H7 (cell line): ENCODE data around the gene CAVIN2. TPM values are rescaled to one million over a fixed set of nuclear protein-coding genes. Genes with fewer than 3 reads are reported as not detected.
A peak's percentile ranks its signal among the peaks of the same experiment; 100 is the strongest.

Source experiments
- DNase-seq: peaks from one replicate; pipeline ENCODE4 v3.0.0; 2012
- H3K27me3 ChIP-seq: 2 replicates; pipeline ENCODE4 v1.6.0; 2011; ENCODE audit warnings: mild to moderate bottlenecking, low read length; ENCODE audit not compliant: control insufficient read depth, insufficient read depth
- H3K36me3 ChIP-seq: replicated peaks from 2 replicates; pipeline ENCODE4 v1.5.1; 2011; ENCODE audit warnings: low read length; ENCODE audit not compliant: control insufficient read depth, insufficient read depth
- H3K4me3 ChIP-seq: 2 replicates; pipeline ENCODE4 v1.5.1; 2011; ENCODE audit warnings: low read depth, mild to moderate bottlenecking, control low read depth, low read length, moderate library complexity; ENCODE audit not compliant: insufficient read depth
- total RNA-seq: library from RNA; depleted of rRNA; stranded (reverse); fragments of >200 nt; shearing (Covaris generic); gene quantifications from 2 replicates; pipeline ENCODE4 v1.2.3, GENCODE V29; 2014

Gene CAVIN2
- total RNA-seq, 1 experiment from 2014 or later, result 0.03 TPM

DNA sequence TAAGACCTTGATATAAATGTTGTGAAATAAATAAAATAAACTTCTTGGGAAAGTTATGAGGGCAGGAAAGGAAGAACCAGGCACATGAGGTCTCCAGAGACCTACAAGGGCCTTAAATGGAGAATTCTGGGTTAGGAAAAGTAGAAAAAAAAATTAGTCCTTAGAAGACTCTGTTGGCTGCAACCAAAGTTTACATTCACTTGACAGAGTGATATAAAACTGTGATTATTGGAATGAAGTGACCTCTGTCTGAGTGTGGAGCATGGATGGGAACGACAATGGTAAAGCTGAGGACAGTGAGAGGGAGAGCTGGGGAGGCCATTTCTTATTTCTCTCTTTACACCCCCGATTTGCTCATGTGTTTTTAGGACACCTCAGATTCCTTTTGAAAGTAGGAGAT, 29.0 kb upstream of the CAVIN2 start:
- no peak for DNase-seq
- Histone ChIP-seq H3K36me3 (no peaks in the 10 kb centered on the region), H3K4me3 (no peak overlapping the region), H3K27me3 (no peaks in the 10 kb centered on the region)

DNA sequence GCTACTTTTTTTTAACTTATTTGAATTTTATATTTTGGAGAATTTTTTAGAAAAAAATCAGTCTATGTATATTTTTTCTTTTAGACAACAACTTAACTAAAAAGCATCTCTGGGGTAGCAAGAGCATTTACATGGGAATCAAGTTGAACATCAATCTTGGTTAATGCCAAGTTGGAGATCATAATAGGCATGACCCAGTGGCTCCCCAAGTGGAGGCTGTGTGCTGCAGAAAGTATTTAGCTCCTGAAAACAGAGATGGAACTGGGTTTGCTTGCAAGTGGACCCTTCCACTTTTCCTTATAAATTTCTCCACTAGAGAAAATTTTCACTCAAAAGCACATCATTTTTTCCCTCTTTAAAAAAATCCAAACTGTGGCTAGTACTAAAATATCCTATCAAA, 23.9 kb upstream of the CAVIN2 start:
- H3K4me3 ChIP-seq, result no peak overlapping the region
- H3K27me3 ChIP-seq, result no peaks in the 10 kb centered on the region
- no peak for DNase-seq
- no peaks in the 10 kb centered on the region for H3K36me3 ChIP-seq

DNA sequence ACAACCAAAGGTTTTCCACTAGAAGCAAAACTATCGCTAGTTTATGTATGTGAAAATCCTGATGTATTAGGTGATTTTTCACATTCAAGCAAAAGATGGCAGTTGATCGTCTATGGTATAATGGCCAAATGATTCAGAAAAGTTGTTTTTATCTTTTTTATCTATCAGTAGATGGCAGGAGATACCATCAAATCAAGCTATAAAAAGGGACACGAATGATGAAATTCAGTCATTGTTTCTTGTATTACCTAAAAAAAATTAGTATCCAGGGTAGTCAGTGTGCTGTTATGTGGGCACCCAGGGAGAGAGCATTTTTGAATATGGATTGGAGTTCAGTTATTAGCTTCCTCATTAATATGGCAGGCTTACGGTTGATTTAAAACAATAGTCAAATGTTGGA, 22.9 kb upstream of the CAVIN2 start:
- Histone ChIP-seq H3K36me3 (no peaks in the 10 kb centered on the region), H3K4me3 (no peak overlapping the region), H3K27me3 (no peaks in the 10 kb centered on the region)
- no peak for DNase-seq

DNA sequence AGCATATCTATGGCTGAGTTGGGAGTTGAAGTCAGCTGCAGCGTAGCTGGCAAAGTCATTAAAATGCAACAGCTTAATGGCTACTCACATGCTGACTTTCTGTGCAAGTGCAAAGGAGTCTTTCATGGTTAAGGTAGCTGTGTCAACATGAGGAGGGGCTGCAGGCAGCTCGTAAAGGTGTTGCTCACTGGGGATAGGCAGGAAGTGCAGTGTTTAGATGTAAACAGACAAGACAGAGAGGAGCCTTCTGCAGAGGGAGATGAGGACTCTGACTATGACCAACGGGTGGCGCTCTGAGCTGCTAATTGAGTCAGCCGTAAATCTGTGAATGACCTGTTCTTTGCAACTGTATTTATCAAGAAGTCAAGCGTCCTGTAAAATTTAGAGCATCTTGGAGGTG, 22.3 kb upstream of the CAVIN2 start:
- no peaks in the 10 kb centered on the region for H3K27me3 ChIP-seq
- no peaks in the 10 kb centered on the region for H3K36me3 ChIP-seq
- no peak overlapping the region for H3K4me3 ChIP-seq
- DNase-seq, result peak; percentile 46

GRCh38 chr2:191867507-191867847, 20.6 kb upstream of the CAVIN2 start:
- no peak for DNase-seq
- Histone ChIP-seq H3K4me3 (no peak overlapping the region), H3K36me3 (no peaks in the 10 kb centered on the region), H3K27me3 (no peaks in the 10 kb centered on the region)

GRCh38 chr2:191866675-191867506, 20.0 kb upstream of the CAVIN2 start:
- no peak for DNase-seq
- Histone ChIP-seq H3K36me3 (no peaks in the 10 kb centered on the region), H3K27me3 (no peaks in the 10 kb centered on the region), H3K4me3 (no peak overlapping the region)

GRCh38 chr2:191866195-191866594, 19.3 kb upstream of the CAVIN2 start:
- H3K36me3 ChIP-seq, result no peaks in the 10 kb centered on the region
- H3K27me3 ChIP-seq, result no peaks in the 10 kb centered on the region
- DNase-seq, result no peak
- H3K4me3 ChIP-seq, result no peak overlapping the region

- Histone ChIP-seq H3K27me3 (no peaks in the 10 kb centered on the region), H3K4me3 (no peak overlapping the region), H3K36me3 (no peaks in the 10 kb centered on the region)
- DNase-seq, result no peak
Observed at GRCh38 chr2:191864628-191865374, 17.9 kb upstream of the CAVIN2 start.

DNA sequence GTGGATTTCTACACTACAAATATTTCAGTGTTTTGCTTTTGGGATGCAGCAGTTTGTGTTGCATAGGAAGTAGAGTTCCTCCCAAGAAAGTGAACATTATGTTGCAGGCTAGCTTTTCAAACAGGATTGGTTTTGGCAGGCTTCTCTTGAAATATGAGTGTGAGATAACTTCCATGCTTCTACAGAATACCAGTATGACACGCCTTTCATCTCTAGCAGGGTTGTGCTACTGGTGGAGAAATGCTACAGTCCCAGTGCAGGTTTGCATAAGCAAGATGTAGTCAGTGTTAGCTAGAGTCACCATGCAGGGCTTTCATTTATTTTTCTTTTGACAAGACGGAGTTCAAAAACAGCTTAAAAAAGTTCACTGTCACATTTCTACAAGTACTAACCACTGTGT, 17.1 kb upstream of the CAVIN2 start:
- Histone ChIP-seq H3K27me3 (no peaks in the 10 kb centered on the region), H3K4me3 (no peak overlapping the region), H3K36me3 (no peaks in the 10 kb centered on the region)
- no peak for DNase-seq

DNA sequence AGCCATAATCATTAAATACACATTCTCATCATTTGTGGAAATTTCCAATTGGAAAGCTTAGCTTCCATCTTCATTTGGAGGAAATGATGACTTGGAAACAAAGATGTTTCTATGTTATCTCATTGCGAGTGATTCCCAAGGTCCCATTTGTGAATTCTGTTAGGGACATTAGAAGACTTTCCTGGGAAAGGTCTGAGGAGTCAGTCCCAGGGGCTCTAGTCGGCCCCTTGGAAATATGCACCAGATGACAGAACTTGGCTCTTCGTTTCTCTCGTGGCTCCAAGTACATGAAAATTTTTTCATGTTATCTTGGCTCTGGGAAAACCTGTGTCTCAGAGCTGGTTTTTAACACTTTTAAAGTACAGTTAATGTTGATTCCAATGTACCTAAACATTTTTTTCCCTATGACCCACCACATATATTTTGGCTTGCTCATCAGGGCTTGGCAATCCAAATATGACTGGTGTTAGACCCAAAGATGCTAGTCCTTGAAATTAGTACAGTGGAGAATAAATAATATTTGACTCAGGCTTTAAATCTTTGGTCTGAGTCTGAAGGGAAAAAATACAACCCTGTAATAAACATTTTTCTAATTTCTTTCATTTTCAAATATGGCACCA, 15.4 kb upstream of the CAVIN2 start:
- no peaks in the 10 kb centered on the region for H3K36me3 ChIP-seq
- H3K4me3 ChIP-seq, result no peak overlapping the region
- no peak for DNase-seq
- H3K27me3 ChIP-seq, result no peaks in the 10 kb centered on the region

DNA sequence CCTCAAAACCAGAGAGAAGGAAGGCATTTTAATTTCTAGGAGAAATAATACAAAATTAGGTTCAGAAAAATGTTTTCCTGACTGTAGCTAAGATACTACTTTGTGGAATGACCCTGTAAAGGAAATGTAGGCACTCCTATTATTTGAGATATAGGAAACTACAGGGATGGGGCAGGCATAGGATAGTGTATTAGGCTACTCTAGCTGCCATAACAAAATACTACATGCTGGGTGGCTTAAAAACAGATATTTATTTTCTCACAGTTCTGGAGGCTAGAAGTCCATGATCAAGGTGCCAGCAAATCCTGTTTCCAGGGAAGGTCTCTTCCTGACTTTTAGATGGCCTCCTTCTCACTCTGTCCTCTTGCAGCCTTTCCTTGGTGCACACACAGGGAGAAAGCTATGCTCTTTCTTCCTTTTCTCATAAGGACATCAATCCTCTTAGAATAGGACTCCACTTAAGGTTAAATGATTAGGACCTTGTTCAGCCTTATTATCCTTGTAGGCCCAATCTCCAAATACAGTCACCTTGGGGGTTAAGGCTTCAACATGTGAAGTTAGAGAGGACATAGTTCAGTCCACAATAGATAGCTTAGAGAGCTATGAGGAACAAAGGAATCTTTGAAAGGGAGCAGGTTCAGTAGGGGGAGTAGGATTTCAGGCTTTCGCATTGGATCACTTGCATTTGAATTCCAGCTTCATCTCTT, 14.0 kb upstream of the CAVIN2 start:
- no peak for DNase-seq
- H3K4me3 ChIP-seq, result no peak overlapping the region
- H3K27me3 ChIP-seq, result no peaks in the 10 kb centered on the region
- H3K36me3 ChIP-seq, result no peaks in the 10 kb centered on the region

DNA sequence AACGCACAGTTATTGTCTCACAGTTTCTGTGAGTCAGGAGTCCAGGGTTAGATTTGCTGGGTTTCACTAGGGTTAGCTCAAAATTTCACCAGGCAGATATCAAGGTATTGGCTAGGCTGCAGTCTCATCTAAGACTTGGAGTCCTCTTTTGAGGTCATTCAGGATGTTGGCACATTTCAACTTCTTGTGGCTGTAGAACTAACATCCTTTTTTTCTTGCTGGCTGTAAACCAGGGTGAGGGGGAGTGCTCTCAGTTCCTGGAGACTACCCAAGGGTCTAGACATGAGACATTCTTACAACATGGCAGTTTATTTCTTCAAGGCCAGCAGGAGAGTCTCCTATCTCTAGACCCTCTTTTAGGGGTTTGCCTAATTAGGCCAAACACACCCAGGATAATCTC, 12.8 kb upstream of the CAVIN2 start:
- no peak overlapping the region for H3K4me3 ChIP-seq
- no peaks in the 10 kb centered on the region for H3K36me3 ChIP-seq
- no peak for DNase-seq
- no peaks in the 10 kb centered on the region for H3K27me3 ChIP-seq

DNA sequence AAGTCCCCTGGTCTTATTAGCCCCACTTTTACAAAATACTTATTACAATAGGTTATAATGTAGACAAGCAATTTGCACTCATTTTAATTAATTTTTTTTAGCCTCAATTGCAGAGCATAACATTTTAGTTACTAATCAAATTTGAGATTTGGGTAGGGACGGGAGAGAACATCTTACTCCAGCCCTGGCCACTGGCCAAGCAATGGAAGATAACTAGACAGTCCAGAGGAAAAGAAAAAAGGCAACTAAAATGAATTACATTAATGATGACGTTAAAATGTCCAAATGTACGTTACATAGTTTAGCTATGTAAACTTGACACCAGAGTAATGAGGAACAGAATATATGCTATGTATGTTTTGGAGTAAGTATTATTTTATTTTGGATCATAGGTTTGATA, 11.0 kb upstream of the CAVIN2 start:
- Histone ChIP-seq H3K4me3 (no peak overlapping the region), H3K27me3 (no peaks in the 10 kb centered on the region), H3K36me3 (no peaks in the 10 kb centered on the region)
- DNase-seq, result no peak

GRCh38 chr2:191857259-191857805, 10.4 kb upstream of the CAVIN2 start:
- no peak overlapping the region for H3K4me3 ChIP-seq
- no peak for DNase-seq
- H3K36me3 ChIP-seq, result no peaks in the 10 kb centered on the region
- no peaks in the 10 kb centered on the region for H3K27me3 ChIP-seq
